Stimulated activated CD8-positive, alpha-beta memory T cell treated with anti-CD3 and anti-CD28 coated beads, Interleukin-4, amount 100 ng/mL, for 1 hour (primary cell): ENCODE measurements around the gene FUT8.

Source experiments
- DNase-seq, 2 donors: peaks; one replicate each; pipeline ENCODE4 v3.0.0-alpha.2; 2020; ENCODE audit warnings: low read depth in 2 of 2, low spot score in 1 of 2

FUT8 gene

GRCh38 chr14:65412032-65412846, at the start of gene FUT8:
FUT8 (plus strand) TSS chr14:65412730; CDS start chr14:65561564, 148,834 bp downstream.
- DNase-seq, result peak; percentile 87 to 94

GRCh38 chr14:65366802-65367565, 45.5 kb upstream of the FUT8 start:
- DNase-seq, result no peak

- no peak for DNase-seq
Measured at GRCh38 chr14:65369560-65369959, 43.0 kb upstream of the FUT8 start.

- no peak for DNase-seq
Measured at GRCh38 chr14:65370801-65371248, 41.7 kb upstream of the FUT8 start.

- no peak for DNase-seq
Measured at GRCh38 chr14:65371784-65372183, 40.7 kb upstream of the FUT8 start.

- DNase-seq, result no peak
Measured at GRCh38 chr14:65373016-65373670, 39.4 kb upstream of the FUT8 start.

- no peak for DNase-seq
Measured at GRCh38 chr14:65373671-65374039, 38.9 kb upstream of the FUT8 start.

GRCh38 chr14:65377576-65377975, 35.0 kb upstream of the FUT8 start:
- DNase-seq, result no peak

- DNase-seq, result no peak
Measured at GRCh38 chr14:65382586-65382985, 29.9 kb upstream of the FUT8 start.

- DNase-seq, result no peak
Measured at GRCh38 chr14:65387171-65387570, 25.4 kb upstream of the FUT8 start.

- no peak for DNase-seq
Measured at GRCh38 chr14:65387628-65388027, 24.9 kb upstream of the FUT8 start.

GRCh38 chr14:65392296-65392695, 20.2 kb upstream of the FUT8 start:
- DNase-seq, result no peak

GRCh38 chr14:65396082-65396910, 16.2 kb upstream of the FUT8 start:
- no peak for DNase-seq

GRCh38 chr14:65403231-65403630, 9.3 kb upstream of the FUT8 start:
- DNase-seq, result no peak

- no peak for DNase-seq
Measured at GRCh38 chr14:65408113-65408512, 4.4 kb upstream of the FUT8 start.

- no peak for DNase-seq
Measured at GRCh38 chr14:65410640-65411039, 1.9 kb upstream of the FUT8 start.

- peak; percentile 55 to 62 for DNase-seq
Measured at GRCh38 chr14:65411656-65412031, 886 bp upstream of the FUT8 start.

GRCh38 chr14:65412856-65413738, 567 bp downstream of the FUT8 start:
- DNase-seq, result no peak

GRCh38 chr14:65413739-65414045, 1.2 kb downstream of the FUT8 start:
- DNase-seq, result no peak

GRCh38 chr14:65414961-65415589, 2.5 kb downstream of the FUT8 start:
- no peak for DNase-seq
